ENCODE results near the gene GBX2. TPM values are rescaled to one million over a fixed set of nuclear protein-coding genes. Genes with fewer than 3 reads are reported as not detected.

The GBX2 gene
- total and polyA plus RNA-seq, 2 of the 13 experiments (the other 11 are each of a cell fraction or from before 2014, with no cell fraction given): not detected

- H3K36me3 ChIP-seq (replicated peaks in 1 of 2; ENCODE audit: control insufficient read depth in 1 of 2, insufficient read depth in 2 of 2, low read length in 2 of 2): no peaks in the 10 kb centered on the region
- H3K4me2 ChIP-seq (ENCODE audit: low read depth, low read length): no peak overlapping the region
- intact Hi-C loops (cut with micrococcal nuclease; ENCODE audit: unreplicated experiment) (no loop called here), in situ Hi-C loops (cut with HindIII; ENCODE audit: extremely low pct_ligation_motif_present, low pct_unique_long_range_greater_than_20kb) (no loop called here)
- no peak overlapping the region for H2AFZ ChIP-seq (ENCODE audit: low read length)
- no TSS peak for BruUV-seq (replicated peaks)
- CTCF ChIA-PET (ENCODE audit: low intra/inter-chr PET ratio, low total read pairs): no interaction called here
- H3K27ac ChIP-seq (ENCODE audit: extremely low read length, insufficient read depth, low read length): no peak overlapping the region
- no peak overlapping the region for H3K9ac ChIP-seq (ENCODE audit: insufficient read depth, low read depth, low read length)
- no peaks in the 10 kb centered on the region for H4K20me1 ChIP-seq (ENCODE audit: insufficient read depth, low read length)
- DNase-seq (ENCODE audit: low spot score): no peak
- no peaks in the 10 kb centered on the region for H3K9me3 ChIP-seq (ENCODE audit: low read length)
- no peak; the same call in 1 of the 3 replicates for ATAC-seq
- no peaks in the 10 kb centered on the region for H3K79me2 ChIP-seq (ENCODE audit: insufficient read depth, low read length)
- no peaks in the 10 kb centered on the region for H3K4me1 ChIP-seq (ENCODE audit: insufficient read depth, low read length)
- H3K4me3 ChIP-seq (replicated peaks in 1 of 3; ENCODE audit: insufficient read depth in 1 of 3, low read depth in 2 of 3, low read length in 3 of 3): no peak overlapping the region
- peaks cover 12 to 83% of the 10 kb centered on the region in 2 experiments for H3K27me3 ChIP-seq (ENCODE audit: control insufficient read depth in 1 of 2, insufficient read depth in 2 of 2, low read length in 2 of 2)
- no peak for TF ChIP-seq PREB (CRISPR knock-in tag; IDR thresholded peaks at IDR 0.05)
- 57% methylated on average over 36 of the region's 45 CpGs for WGBS (ENCODE audit: low lambda C conversion rate)
- POLR2A ChIA-PET: no interaction called here
- no peak for FAIRE-seq
These were observed 9.0 kb downstream of the GBX2 start for GRCh38 chr2:236158969-236159777.

GRCh38 chr2:236157815-236158498 lies 10.2 kb downstream of the GBX2 start:
- H3K4me3 ChIP-seq (replicated peaks in 1 of 3; ENCODE audit: insufficient read depth in 1 of 3, low read depth in 2 of 3, low read length in 3 of 3): no peak overlapping the region
- peaks cover 11 to 73% of the 10 kb centered on the region in 2 experiments for H3K27me3 ChIP-seq (ENCODE audit: control insufficient read depth in 1 of 2, insufficient read depth in 2 of 2, low read length in 2 of 2)
- 45% methylated on average over 10 of the region's 10 CpGs for WGBS (ENCODE audit: low lambda C conversion rate)
- POLR2A ChIA-PET: no interaction called here
- CTCF ChIA-PET (ENCODE audit: low intra/inter-chr PET ratio, low total read pairs): no interaction called here
- H3K79me2 ChIP-seq (ENCODE audit: insufficient read depth, low read length): no peaks in the 10 kb centered on the region
- intact Hi-C loops (cut with micrococcal nuclease; ENCODE audit: unreplicated experiment): no loop called here
- H3K4me2 ChIP-seq (ENCODE audit: low read depth, low read length): no peak overlapping the region
- DNase-seq (ENCODE audit: low spot score): no peak
- FAIRE-seq: no peak
- no peak overlapping the region for H3K9ac ChIP-seq (ENCODE audit: insufficient read depth, low read depth, low read length)
- BruUV-seq (replicated peaks): no TSS peak
- H3K4me1 ChIP-seq (ENCODE audit: insufficient read depth, low read length): no peaks in the 10 kb centered on the region
- H2AFZ ChIP-seq (ENCODE audit: low read length): no peak overlapping the region
- 0 out of 2 replicates have a peak, but pooled peaks cover 4% of the 10 kb centered on the region for H3K9me3 ChIP-seq (ENCODE audit: low read length)
- no peak overlapping the region for H3K27ac ChIP-seq (ENCODE audit: extremely low read length, insufficient read depth, low read length)
- no peaks in the 10 kb centered on the region for H3K36me3 ChIP-seq (replicated peaks in 1 of 2; ENCODE audit: control insufficient read depth in 1 of 2, insufficient read depth in 2 of 2, low read length in 2 of 2)
- ATAC-seq: no peak
- in situ Hi-C loops (cut with HindIII; ENCODE audit: extremely low pct_ligation_motif_present, low pct_unique_long_range_greater_than_20kb): no loop called here
- no peaks in the 10 kb centered on the region for H4K20me1 ChIP-seq (ENCODE audit: insufficient read depth, low read length)
- no peak for TF ChIP-seq ZBTB34 (CRISPR knock-in tag; IDR thresholded peaks at IDR 0.05)
- no peak for TF ChIP-seq MYNN (CRISPR knock-in tag; IDR thresholded peaks at IDR 0.05; ENCODE audit: low read depth)
- no peak for TF ChIP-seq ZNF800 (CRISPR knock-in tag; IDR thresholded peaks at IDR 0.05)
- TF ChIP-seq CAMTA2 (CRISPR knock-in tag; IDR thresholded peaks at IDR 0.05; ENCODE audit: borderline replicate concordance): no peak
- no peak for TF ChIP-seq ZNF567 (CRISPR knock-in tag; IDR thresholded peaks at IDR 0.05; ENCODE audit: borderline replicate concordance)
- TF ChIP-seq HES4 (CRISPR knock-in tag; IDR thresholded peaks at IDR 0.05; ENCODE audit: borderline replicate concordance): no peak
- no peak for TF ChIP-seq FIP1L1 (IDR thresholded peaks at IDR 0.05; ENCODE audit: borderline replicate concordance, insufficient read depth, low read depth, low read length)
- TF ChIP-seq ZNF556 (CRISPR knock-in tag; IDR thresholded peaks at IDR 0.05; ENCODE audit: borderline replicate concordance): no peak
- TF ChIP-seq MAFK (conservative IDR thresholded peaks at IDR 0.05 in 1 of 2, IDR thresholded peaks at IDR 0.05 in 1 of 2; ENCODE audit: low read length in 2 of 2): no peak
- TF ChIP-seq JDP2 (CRISPR knock-in tag; IDR thresholded peaks at IDR 0.05; ENCODE audit: borderline replicate concordance): no peak
